Activated naive CD8-positive, alpha-beta T cell treated with anti-CD3 and anti-CD28 coated beads for 36 hours (primary cell): ENCODE measurements around the gene MND1. TPM values are rescaled to one million over a fixed set of nuclear protein-coding genes. Genes with fewer than 3 reads are reported as not detected.
"Not testable (repeated sequence)": the region's sequence is repeated elsewhere in the genome, so short reads cannot be mapped to it uniquely, and the experiment has no call there.

Experiments
- DNase-seq: peaks from one replicate; pipeline ENCODE4 v3.0.0; 2021
- H3K27ac Mint-ChIP-seq: one replicate; pipeline ENCODE4 v1.8.0; 2022; ENCODE audit warnings: mild to moderate bottlenecking, moderate library complexity, mixed read lengths
- H3K27me3 Mint-ChIP-seq: one replicate; pipeline ENCODE4 v1.8.0; 2022; ENCODE audit warnings: mild to moderate bottlenecking, mixed read lengths
- H3K36me3 Mint-ChIP-seq: one replicate; pipeline ENCODE4 v1.8.0; 2021; ENCODE audit warnings: mild to moderate bottlenecking, mixed read lengths
- H3K4me1 Mint-ChIP-seq: one replicate; pipeline ENCODE4 v1.8.0; 2021; ENCODE audit warnings: mixed read lengths
- H3K4me3 Mint-ChIP-seq: one replicate; pipeline ENCODE4 v1.8.0; 2022; ENCODE audit warnings: mild to moderate bottlenecking, moderate library complexity, mixed read lengths
- H3K9me3 Mint-ChIP-seq: one replicate; pipeline ENCODE4 v1.8.0; 2022; ENCODE audit warnings: mixed read lengths
- total RNA-seq, 2 experiments: library from RNA; stranded (reverse); gene quantifications; one replicate each; pipeline ENCODE4 v1.2.3, GENCODE V29; 2021

MND1 gene
- total RNA-seq, 2 experiments from 2014 or later = 42.8 to 45.3 TPM

GRCh38 chr4:153458969-153459368 lies 114.5 kb downstream of the MND1 start:
- H3K4me3 Mint-ChIP-seq = no peak overlapping the region
- DNase-seq = no peak
- H3K27ac Mint-ChIP-seq = no peak overlapping the region
- H3K36me3 Mint-ChIP-seq = no peaks in the 10 kb centered on the region
- no peaks in the 10 kb centered on the region for H3K9me3 Mint-ChIP-seq
- peaks cover 2% of the 10 kb centered on the region for H3K4me1 Mint-ChIP-seq
- H3K27me3 Mint-ChIP-seq = no peaks in the 10 kb centered on the region

GRCh38 chr4:153461549-153461948 lies 117.1 kb downstream of the MND1 start:
- H3K36me3 Mint-ChIP-seq, H3K9me3 Mint-ChIP-seq, DNase-seq, H3K4me3 Mint-ChIP-seq, H3K27ac Mint-ChIP-seq, H3K27me3 Mint-ChIP-seq: not testable (repeated sequence)
- peaks cover 15% of the 10 kb centered on the region for H3K4me1 Mint-ChIP-seq

- H3K27ac Mint-ChIP-seq = no peak overlapping the region
- peaks cover 19% of the 10 kb centered on the region for H3K4me1 Mint-ChIP-seq
- H3K36me3 Mint-ChIP-seq = peaks cover 15% of the 10 kb centered on the region
- H3K9me3 Mint-ChIP-seq = no peaks in the 10 kb centered on the region
- H3K27me3 Mint-ChIP-seq = no peaks in the 10 kb centered on the region
- DNase-seq = no peak
- no peak overlapping the region for H3K4me3 Mint-ChIP-seq
These were observed 119.6 kb downstream of the MND1 start for GRCh38 chr4:153464068-153464467.

Other genes with a start within 250 kb of the MND1 start
- gene TRIM2, start 140.2 kb upstream of the MND1 start, total RNA-seq = under 1 TPM; 0.54 to 0.76 TPM
- 10 to 100 TPM; 45.4 to 48.1 TPM for gene TMEM131L, start 121.7 kb downstream of the MND1 start, total RNA-seq